H7 (cell line): Measurements from ENCODE around the gene ELOF1. TPM values are rescaled to one million over a fixed set of nuclear protein-coding genes. Genes with fewer than 3 reads are reported as not detected.
A peak's percentile ranks its signal among the peaks of the same experiment; 100 is the strongest.

ENCODE experiments used
- DNase-seq: peaks from one replicate; pipeline ENCODE4 v3.0.0; 2012
- H3K27me3 ChIP-seq: 2 replicates; pipeline ENCODE4 v1.6.0; 2011; ENCODE audit warnings: mild to moderate bottlenecking, low read length; ENCODE audit not compliant: control insufficient read depth, insufficient read depth
- H3K36me3 ChIP-seq: replicated peaks from 2 replicates; pipeline ENCODE4 v1.5.1; 2011; ENCODE audit warnings: low read length; ENCODE audit not compliant: control insufficient read depth, insufficient read depth
- H3K4me3 ChIP-seq: 2 replicates; pipeline ENCODE4 v1.5.1; 2011; ENCODE audit warnings: low read depth, mild to moderate bottlenecking, control low read depth, low read length, moderate library complexity; ENCODE audit not compliant: insufficient read depth
- total RNA-seq: library from RNA; depleted of rRNA; stranded (reverse); fragments of >200 nt; shearing (Covaris generic); gene quantifications from 2 replicates; pipeline ENCODE4 v1.2.3, GENCODE V29; 2014

ELOF1 gene
- total RNA-seq, 1 experiment from 2014 or later = 66.7 TPM

DNA sequence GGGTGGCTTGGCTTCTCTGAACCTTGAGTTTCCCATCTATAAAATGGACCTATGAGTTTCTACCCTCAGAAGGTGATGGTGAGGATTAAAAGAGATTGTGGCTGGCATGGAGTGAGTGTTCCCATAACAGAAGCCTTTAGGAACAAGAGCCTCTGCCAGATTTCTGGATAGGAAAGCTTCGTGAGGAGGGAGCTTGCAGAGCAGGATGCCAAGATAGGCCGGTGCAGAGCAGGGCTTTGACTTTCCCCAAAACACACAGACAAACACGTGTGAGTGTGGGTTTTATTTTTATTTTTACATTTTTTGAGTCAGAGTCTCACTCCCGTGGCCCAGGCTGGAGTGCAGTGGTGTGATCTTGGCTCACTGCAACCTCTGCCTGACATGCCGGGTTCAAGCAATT, 24.1 kb downstream of the ELOF1 start:
- Histone ChIP-seq H3K4me3 (no peak overlapping the region), H3K27me3 (no peaks in the 10 kb centered on the region; the same call in 1 of the 2 replicates), H3K36me3 (no peaks in the 10 kb centered on the region)
- no peak for DNase-seq

DNA sequence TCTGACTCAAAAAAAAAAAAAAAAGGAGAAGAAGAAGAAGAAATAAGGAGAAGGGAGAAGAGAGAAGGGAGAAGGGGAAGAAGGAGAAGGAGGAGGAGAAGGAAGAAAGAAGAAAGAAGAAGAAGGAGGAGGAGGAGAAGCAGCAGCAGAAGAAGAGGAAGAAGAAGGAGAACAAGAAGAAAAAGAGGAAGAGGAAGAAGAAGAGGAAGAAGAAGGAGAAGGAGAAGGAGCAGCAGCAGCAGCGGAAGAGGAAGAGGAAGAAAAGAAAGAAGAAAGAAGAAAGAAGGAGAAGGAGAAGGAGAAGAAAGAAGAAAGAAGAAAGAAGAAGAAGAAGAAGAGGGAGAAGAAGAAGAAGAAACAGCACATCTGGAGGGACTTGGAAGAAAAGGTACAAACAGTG, 24.5 kb downstream of the ELOF1 start:
- no peaks in the 10 kb centered on the region; the same call in 1 of the 2 replicates for H3K27me3 ChIP-seq
- no peak overlapping the region for H3K4me3 ChIP-seq
- no peaks in the 10 kb centered on the region for H3K36me3 ChIP-seq
- no peak for DNase-seq

DNA sequence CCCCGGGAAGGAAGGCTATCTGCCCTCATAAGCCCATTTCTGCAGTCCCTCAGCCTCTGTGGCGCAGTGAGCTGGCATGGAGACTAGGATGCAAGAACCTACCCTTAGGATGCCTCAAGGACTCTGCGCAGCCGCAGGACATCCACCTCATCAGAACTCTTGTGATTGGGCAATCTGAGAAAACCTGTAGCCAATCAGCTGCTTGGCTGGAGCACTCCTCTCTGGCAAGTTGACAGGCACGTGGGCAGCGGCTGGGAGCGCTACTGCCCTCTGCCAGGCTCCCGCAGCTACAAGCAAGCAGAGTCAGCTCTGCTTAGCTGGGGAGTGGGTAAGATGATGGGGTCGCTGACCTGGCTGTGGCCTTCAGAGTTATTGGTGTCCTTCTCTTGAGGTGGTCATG, 28.6 kb downstream of the ELOF1 start:
- Histone ChIP-seq H3K27me3 (no peaks in the 10 kb centered on the region; the same call in 1 of the 2 replicates), H3K4me3 (no peak overlapping the region), H3K36me3 (no peaks in the 10 kb centered on the region)
- peak; percentile 97 for DNase-seq

DNA sequence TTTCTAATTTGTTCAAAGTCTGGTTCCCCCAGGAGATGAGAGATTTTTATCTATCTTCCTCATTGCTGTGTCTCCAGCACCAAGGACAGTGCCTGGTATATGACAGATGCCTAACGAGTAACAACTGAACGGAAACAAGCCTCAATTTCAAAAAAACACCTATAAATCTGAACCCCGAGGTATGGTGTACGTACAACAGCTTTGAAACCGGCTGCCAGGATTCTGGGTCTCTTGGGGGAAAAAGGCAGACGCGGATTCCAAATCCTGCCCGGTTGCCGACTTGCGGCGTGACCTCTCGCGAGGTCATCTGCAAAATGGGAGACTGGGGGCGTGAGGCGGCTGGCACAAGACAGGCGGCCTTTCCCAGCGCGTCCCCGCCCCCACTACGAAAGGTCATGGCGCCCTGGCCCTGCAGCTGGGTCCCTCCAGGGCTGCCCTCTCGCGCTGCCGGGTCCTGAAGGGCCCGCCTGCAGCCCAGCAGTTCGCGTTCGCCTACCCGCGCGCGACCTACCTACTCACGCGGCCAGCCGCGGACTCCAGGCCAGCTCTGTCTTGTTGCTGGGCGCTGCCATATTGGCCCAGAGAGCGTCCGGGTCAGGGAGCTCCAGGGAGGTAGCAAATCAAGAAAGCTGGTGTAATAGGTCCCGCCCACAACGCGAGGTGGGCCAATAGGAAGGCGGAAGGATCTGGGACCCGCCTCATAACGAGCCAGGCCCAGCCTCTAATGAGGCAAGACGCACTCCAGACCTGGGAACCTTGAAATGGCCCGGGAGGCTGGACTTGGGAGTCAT, 30.3 kb downstream of the ELOF1 start, which contains the start of gene ECSIT:
Gene ECSIT (minus strand): TSS at position 584 of the 791 bp plus-strand sequence. CDS start 9,964 bp downstream, outside the sequence.
- Histone ChIP-seq H3K4me3 (peak within 1 kb of the TSS; percentile 80), H3K27me3 (no peaks in the 10 kb centered on the region), H3K36me3 (no peaks in the 10 kb centered on the region)
- DNase-seq = peak; percentile 97

DNA sequence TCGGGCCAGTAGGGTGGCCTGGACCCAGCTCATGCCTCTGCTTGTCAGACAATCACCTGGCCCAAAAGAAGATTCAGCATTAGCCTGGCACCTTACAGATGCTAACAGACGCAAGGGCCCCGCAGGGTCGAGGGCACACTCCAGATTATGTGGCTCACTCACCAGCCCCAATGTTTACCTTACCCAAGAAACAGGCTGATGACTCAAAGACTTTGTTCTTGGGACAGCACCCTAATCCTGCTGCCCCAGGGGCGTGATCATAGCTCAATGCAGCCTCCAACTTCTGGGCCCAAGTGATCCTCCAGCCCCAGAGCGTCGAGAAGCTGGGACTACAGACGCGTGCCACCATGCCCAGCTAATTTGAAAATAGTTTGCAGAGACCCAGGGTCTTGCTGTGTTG, 39.9 kb downstream of the ELOF1 start:
- H3K36me3 ChIP-seq = no peaks in the 10 kb centered on the region; the same call in 1 of the 2 replicates
- no peak overlapping the region for H3K4me3 ChIP-seq
- DNase-seq = no peak
- H3K27me3 ChIP-seq = no peaks in the 10 kb centered on the region

DNA sequence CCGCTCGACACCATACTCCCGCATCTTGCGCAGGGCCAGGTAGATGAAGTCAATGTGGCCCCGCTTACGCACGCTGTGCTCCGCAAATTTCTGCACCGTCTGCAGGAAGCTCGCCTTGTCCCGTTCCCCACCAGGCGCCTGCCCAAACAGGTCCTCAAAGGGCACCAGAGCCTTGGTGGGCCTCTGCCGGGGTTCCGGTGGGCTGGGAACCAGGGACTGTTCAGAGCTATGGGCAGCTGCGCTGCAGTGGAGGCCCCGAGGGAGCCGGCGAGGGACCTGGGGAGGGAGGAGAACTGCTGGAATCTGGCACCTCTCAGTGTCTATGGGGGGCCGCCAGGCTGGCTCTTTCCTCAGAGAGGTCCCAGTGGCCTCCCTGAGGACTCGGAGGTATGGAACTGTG, 45.1 kb downstream of the ELOF1 start:
- H3K4me3 ChIP-seq = no peak overlapping the region
- peak; percentile 35 for DNase-seq

DNA sequence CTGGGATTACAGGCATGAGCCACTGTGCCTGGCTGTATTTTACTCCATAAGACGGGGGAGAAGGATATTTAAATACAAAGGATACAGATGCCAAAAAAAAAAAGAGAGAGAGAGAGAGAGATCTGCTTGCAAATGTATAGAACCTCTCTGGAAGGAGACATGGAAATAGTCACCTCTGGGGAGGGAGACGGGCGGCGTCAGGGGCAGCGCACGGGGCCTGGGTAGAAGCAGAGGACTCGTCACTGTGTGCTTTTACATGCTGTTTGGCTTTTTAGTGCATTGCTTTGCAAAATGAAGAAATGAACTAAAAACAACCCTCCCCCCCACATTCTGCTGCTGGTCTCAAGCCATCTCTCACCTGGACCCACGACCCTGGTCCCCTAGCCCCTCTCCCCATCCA, 48.6 kb downstream of the ELOF1 start:
- Histone ChIP-seq H3K27me3 (no peaks in the 10 kb centered on the region), H3K36me3 (peaks cover 3% of the 10 kb centered on the region), H3K4me3 (no peak overlapping the region)
- DNase-seq = peak; percentile 24

More for the DNA sequence above, 45.1 kb downstream of the ELOF1 start:
- H3K27me3 ChIP-seq = no peaks in the 10 kb centered on the region
- H3K36me3 ChIP-seq = peaks cover 3% of the 10 kb centered on the region

DNA sequence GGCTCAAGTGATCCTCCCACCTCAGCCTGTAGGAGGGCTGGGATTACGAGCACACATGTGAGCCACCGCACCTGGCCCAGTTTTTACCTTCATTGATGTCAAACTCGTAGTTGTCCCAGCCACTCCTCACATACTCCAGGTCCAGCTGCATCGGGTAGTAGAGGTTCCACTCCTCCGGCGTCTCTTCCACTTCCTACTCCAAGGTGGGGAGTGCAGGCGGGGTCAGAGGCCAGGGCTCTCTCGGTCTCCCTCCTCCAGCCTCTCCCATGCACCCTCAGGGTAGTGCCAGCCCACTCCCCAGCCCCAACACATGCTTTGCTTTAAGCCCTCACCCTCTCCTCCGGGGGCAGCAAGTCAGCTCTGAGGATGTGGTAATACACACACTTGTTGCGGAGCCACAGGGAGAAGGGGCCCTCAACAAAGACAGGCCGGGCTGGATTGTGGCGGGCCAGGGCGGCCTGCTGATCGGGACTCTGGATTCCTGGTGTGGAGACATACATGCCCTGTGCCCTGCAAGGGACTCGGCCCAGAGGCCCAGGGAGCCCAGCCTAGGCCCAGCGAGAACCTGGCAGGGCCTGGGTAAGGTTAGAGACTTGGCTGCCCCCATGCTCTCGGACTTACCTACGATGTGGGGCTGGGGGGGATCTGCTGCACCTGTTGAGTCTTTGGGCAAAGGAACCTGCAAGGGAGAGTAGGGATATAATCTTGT, 51.5 kb downstream of the ELOF1 start:
- DNase-seq = peak; percentile 57
- H3K36me3 ChIP-seq = peaks cover 2% of the 10 kb centered on the region
- no peaks in the 10 kb centered on the region for H3K27me3 ChIP-seq
- H3K4me3 ChIP-seq = no peak overlapping the region

DNA sequence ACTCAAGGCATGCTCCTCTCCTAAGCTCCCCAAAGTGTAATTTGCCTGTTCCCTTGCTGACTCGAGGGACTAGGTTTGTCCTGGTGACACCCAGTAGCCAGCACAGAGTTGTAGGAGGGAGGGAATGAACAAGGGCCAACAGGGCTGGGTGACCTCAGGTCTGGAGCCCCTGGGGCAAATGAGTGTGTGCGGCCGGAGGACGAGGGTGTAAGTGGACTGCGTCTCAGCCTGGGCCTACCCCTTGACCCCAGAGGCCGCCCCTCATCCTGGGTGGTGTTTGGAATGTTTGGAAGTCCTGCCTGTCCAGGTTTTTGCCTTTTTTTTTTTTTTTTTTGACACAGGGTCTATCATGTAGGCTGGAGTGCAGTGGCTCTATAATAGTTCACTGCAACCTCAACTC, 52.1 kb downstream of the ELOF1 start:
- Histone ChIP-seq H3K27me3 (no peaks in the 10 kb centered on the region), H3K36me3 (peaks cover 2% of the 10 kb centered on the region), H3K4me3 (no peak overlapping the region)
- DNase-seq = peak; percentile 40

DNA sequence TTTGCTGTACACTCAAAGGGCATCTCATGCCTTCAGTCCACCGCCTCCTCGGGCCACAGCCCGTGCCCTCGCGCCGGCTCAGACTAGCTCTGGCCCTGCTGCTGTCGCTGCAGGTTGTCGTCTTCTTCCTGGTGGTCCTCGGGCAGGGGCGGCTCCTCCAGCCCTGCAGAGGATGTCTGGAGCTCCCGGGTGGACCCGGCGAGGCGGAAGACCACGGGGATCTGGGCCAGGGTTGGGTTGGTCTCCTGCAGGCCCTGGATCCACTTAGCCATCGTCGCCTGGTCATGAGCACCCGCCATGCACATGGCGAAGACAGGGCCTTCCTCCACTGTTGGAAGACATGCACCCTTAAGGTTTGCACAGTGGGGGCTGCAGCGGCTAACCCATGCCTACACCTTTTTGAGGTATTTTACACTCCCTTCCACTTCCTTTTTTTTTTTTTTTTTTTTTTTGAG, 52.9 kb downstream of the ELOF1 start:
- Histone ChIP-seq H3K27me3 (no peaks in the 10 kb centered on the region), H3K4me3 (peak overlapping the region; percentile 85), H3K36me3 (no peaks in the 10 kb centered on the region; the same call in 1 of the 2 replicates)
- DNase-seq = no peak

DNA sequence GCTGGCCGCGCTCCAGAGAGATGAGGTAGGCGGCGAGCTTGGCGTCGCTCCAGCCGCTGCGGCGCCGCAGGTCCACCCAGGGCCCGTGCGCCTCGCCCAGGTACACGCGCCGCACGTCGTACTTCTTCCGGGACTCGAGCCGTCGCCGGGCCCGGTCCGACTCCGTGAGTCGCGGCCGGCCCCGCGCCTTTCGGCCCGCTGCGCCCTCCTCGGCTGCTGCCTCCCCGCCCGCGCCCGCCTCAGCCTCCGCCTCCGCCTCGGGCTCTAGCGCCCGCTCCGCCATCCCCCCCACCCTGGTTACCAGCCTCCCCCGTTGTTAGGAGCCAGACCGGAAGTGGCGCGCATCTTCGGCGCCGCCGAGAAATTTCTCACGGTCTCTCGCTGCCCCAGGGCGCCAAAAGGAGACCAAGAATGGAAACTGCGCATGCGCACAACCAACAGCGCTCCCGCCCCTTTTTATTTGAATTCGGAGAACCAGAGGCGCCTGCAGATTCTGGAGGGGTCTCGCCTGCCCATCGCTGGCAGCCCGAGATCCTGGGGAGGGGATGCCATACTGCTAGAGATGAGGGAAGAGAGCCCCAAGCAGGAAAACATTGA, 53.4 kb downstream of the ELOF1 start, which contains the start of gene ZNF653:
Gene ZNF653 (minus strand): TSS at position 336 of the 597 bp plus-strand sequence. CDS start 53 bp downstream, at position 283.
- peak within 1 kb of the TSS; percentile 85 for H3K4me3 ChIP-seq
- no peaks in the 10 kb centered on the region; the same call in 1 of the 2 replicates for H3K36me3 ChIP-seq
- peak; percentile 98 for DNase-seq
- no peaks in the 10 kb centered on the region for H3K27me3 ChIP-seq

DNA sequence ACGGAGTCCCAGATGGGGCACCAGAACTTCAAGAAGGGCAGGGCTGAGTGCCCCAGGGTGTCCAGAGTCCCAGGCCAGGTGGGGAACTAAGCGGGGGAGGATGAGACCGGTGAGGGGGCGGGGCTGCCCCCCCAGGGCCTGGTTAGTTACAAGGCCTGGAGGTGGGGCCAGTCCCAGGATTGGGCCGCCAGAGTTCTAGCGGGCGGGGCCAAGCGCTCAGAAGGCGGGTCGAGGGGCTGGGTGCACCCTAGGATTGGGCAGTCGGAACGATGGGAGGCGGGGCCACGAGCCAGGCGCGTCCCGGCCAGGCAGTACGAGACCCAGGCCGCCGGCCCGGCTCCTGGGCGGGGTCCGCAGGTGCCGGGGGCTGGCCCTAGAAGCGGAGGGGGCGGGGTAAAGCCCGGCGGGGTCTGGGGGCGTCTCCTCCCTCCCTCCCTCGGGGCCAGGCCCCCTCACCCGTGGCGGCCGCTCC, 54.0 kb downstream of the ELOF1 start:
- peak; percentile 100 for DNase-seq
- peak overlapping the region; percentile 85 for H3K4me3 ChIP-seq
- no peaks in the 10 kb centered on the region for H3K27me3 ChIP-seq
- no peaks in the 10 kb centered on the region; the same call in 1 of the 2 replicates for H3K36me3 ChIP-seq

DNA sequence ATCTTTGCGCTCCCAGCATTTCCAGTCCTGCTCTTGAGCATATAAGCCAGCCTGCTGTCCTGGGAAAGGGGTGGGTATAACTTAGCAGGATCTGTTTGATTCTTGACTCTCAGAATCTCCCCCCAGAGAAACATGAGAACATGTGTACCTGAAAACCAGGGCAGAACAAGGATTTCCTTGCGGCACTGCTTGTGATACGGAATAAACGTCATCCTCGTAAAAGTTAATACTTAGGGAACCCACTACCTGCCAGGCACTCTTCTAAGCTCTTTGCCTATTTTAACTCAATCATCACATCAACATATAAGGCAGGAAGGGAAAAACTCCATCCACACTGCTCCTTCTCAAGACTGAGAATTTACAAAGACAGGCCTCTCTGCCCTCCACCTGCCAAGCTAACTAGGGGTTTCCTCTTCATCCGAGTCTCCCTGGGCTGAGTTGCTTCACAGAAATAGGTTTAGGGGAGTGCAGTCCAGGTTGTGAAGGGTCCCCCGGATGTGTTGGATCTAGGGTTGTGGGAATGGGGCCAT, 54.5 kb downstream of the ELOF1 start:
- Histone ChIP-seq H3K4me3 (peak overlapping the region; percentile 30), H3K27me3 (no peaks in the 10 kb centered on the region), H3K36me3 (no peaks in the 10 kb centered on the region; the same call in 1 of the 2 replicates)
- peak; percentile 36 for DNase-seq
